Activated naive CD4-positive, alpha-beta T cell treated with anti-CD3 and anti-CD28 coated beads, Interleukin-2, amount 10 ng/mL, durations not matched to agents 7 days and 5 days (primary cell): ENCODE data around the gene RAP1GDS1.
"Not testable (repeated sequence)": the region's sequence is repeated elsewhere in the genome, so short reads cannot be mapped to it uniquely, and the experiment has no call there.

Source experiments
- CTCF ChIA-PET: fragments of 350-600 bp; sonication (Branson Sonifier 250); formaldehyde crosslinking; loops from one replicate; lab custom pipeline; 2021; ENCODE audit warnings: antibody characterized with exemption; lab: Charles Lee
- DNase-seq: peaks from one replicate; pipeline ENCODE4 v3.0.0-alpha.2; 2020
- H3K27ac Mint-ChIP-seq: one replicate; pipeline ENCODE4 v1.8.0; 2021; ENCODE audit warnings: mild to moderate bottlenecking, moderate library complexity, mixed read lengths
- H3K27me3 Mint-ChIP-seq: one replicate; pipeline ENCODE4 v1.8.0; 2021; ENCODE audit warnings: mild to moderate bottlenecking, mixed read lengths
- H3K36me3 Mint-ChIP-seq: one replicate; pipeline ENCODE4 v1.8.0; 2021; ENCODE audit warnings: mixed read lengths
- H3K4me1 Mint-ChIP-seq: one replicate; pipeline ENCODE4 v1.8.0; 2021; ENCODE audit warnings: mixed read lengths
- H3K4me3 Mint-ChIP-seq: one replicate; pipeline ENCODE4 v1.8.0; 2021; ENCODE audit warnings: mild to moderate bottlenecking, moderate library complexity, mixed read lengths
- H3K9me3 Mint-ChIP-seq: one replicate; pipeline ENCODE4 v1.8.0; 2021; ENCODE audit warnings: mixed read lengths

RAP1GDS1 gene

GRCh38 chr4:98262431-98262830, 1.2 kb downstream of the RAP1GDS1 start:
- DNase-seq = no peak
- Mint-ChIP-seq H3K36me3 (peaks cover 12% of the 10 kb centered on the region), H3K4me1 (peaks cover 45% of the 10 kb centered on the region), H3K4me3 (peak overlapping the region; percentile 96), H3K27me3 (no peaks in the 10 kb centered on the region), H3K27ac (peak overlapping the region; percentile 90), H3K9me3 (peaks cover 4% of the 10 kb centered on the region)
- CTCF ChIA-PET = interaction anchor here (1.1 kb wide), 1 partner anchor 200 kb away, joined by 3 read pairs; no protein-coding TSS in a partner anchor

GRCh38 chr4:98267498-98267897, 6.3 kb downstream of the RAP1GDS1 start:
- CTCF ChIA-PET = no interaction called here
- Mint-ChIP-seq H3K27me3 (no peaks in the 10 kb centered on the region), H3K4me1 (peaks cover 21% of the 10 kb centered on the region), H3K9me3 (peaks cover 5% of the 10 kb centered on the region), H3K36me3 (peaks cover 31% of the 10 kb centered on the region), H3K27ac (no peak overlapping the region), H3K4me3 (no peak overlapping the region)
- no peak for DNase-seq

DNA sequence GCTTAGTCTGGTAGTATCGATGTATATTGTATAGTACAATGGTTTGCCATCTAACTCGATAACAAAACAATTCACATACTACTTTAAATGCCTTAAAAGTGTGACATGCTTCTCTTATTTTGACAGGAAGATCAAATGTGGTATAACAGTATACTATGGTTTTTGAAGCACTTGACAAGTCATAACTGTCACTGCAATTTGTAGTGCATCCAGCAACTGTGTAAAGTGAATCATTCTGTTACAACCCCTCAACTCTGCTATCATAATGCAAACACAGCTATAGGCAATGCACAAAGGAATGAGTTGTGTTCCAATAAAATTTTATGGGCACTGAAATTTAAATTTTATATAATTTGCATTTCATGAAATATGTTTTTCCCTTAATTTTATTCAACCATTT, 14.0 kb downstream of the RAP1GDS1 start:
- Mint-ChIP-seq H3K4me3 (no peak overlapping the region), H3K27ac (no peak overlapping the region), H3K36me3 (peaks cover 36% of the 10 kb centered on the region), H3K4me1 (peaks cover 2% of the 10 kb centered on the region), H3K9me3 (peaks cover 10% of the 10 kb centered on the region), H3K27me3 (no peaks in the 10 kb centered on the region)
- no peak for DNase-seq
- CTCF ChIA-PET = no interaction called here

DNA sequence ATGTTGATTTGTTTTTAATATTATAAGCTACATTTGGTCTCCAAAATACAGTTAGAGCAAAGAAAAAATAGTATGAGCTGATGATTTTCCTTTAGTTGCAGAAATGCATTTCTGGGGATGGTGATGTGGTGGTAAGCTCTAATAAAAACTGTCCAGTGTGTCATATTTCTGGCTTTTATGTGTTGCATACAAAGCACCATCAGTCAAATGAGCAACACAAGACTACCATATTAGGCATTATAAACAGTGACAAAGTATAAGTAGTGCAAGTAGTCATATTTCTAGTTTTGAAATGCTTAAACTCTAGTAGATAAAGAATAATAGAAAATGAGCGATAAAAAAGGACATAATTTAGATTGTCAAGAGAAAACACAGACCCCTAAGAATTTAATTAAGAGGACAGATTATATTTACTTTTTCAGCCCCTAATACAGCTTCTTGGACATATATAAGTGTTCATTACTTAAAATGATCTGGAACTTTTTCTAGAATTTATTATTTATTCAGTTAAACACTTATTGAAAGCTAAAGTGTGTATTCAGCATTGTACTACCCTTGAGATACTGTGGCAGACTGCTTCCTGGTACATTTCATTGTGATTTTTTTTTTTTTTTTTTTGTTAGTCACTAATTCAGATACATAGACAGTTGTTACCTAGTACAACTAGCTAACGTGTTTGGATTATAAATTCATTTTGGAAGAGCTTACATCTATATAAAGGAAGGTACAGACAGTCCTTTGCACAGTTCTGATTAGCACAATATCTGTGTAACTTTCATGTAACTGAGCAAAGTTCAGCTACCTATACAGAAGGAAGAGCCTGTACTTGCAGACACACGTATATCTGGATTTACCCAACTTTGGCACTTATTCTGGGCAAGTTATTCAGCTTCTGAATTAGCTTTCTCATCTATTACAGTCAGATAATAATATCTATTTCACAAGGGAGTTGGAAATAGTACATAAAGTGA, 22.3 kb downstream of the RAP1GDS1 start:
- no peaks in the 10 kb centered on the region for H3K27me3 Mint-ChIP-seq
- CTCF ChIA-PET = no interaction called here
- H3K27ac Mint-ChIP-seq = no peak overlapping the region
- peaks cover 24% of the 10 kb centered on the region for H3K4me1 Mint-ChIP-seq
- DNase-seq = no peak
- H3K9me3 Mint-ChIP-seq = peaks cover 13% of the 10 kb centered on the region
- peaks cover 24% of the 10 kb centered on the region for H3K36me3 Mint-ChIP-seq
- no peak overlapping the region for H3K4me3 Mint-ChIP-seq

- Mint-ChIP-seq H3K9me3 (peaks cover 12% of the 10 kb centered on the region), H3K4me3 (no peak overlapping the region), H3K27me3 (no peaks in the 10 kb centered on the region), H3K4me1 (peaks cover 34% of the 10 kb centered on the region), H3K27ac (no peak overlapping the region), H3K36me3 (peaks cover 25% of the 10 kb centered on the region)
- CTCF ChIA-PET = interaction anchor here (0.6 kb wide), 1 partner anchor 41 kb away, joined by 3 read pairs; no protein-coding TSS in a partner anchor
- DNase-seq = no peak
These were observed 23.5 kb downstream of the RAP1GDS1 start for GRCh38 chr4:98284640-98285046.

- Mint-ChIP-seq H3K4me3 (no peak overlapping the region), H3K27me3 (no peaks in the 10 kb centered on the region), H3K27ac (no peak overlapping the region), H3K36me3 (peaks cover 21% of the 10 kb centered on the region), H3K9me3 (peaks cover 6% of the 10 kb centered on the region), H3K4me1 (peaks cover 38% of the 10 kb centered on the region)
- DNase-seq = no peak
- CTCF ChIA-PET = interaction anchor here (0.7 kb wide), 1 partner anchor 74 kb away, joined by 3 read pairs; no protein-coding TSS in a partner anchor
These were observed 24.5 kb downstream of the RAP1GDS1 start for GRCh38 chr4:98285676-98286075.

- Mint-ChIP-seq H3K27me3 (no peaks in the 10 kb centered on the region), H3K27ac (no peak overlapping the region), H3K4me3 (no peak overlapping the region), H3K9me3 (no peaks in the 10 kb centered on the region), H3K4me1 (peaks cover 31% of the 10 kb centered on the region), H3K36me3 (peaks cover 12% of the 10 kb centered on the region)
- DNase-seq = no peak
- CTCF ChIA-PET = no interaction called here
These were observed 26.1 kb downstream of the RAP1GDS1 start for GRCh38 chr4:98287328-98287727.

DNA sequence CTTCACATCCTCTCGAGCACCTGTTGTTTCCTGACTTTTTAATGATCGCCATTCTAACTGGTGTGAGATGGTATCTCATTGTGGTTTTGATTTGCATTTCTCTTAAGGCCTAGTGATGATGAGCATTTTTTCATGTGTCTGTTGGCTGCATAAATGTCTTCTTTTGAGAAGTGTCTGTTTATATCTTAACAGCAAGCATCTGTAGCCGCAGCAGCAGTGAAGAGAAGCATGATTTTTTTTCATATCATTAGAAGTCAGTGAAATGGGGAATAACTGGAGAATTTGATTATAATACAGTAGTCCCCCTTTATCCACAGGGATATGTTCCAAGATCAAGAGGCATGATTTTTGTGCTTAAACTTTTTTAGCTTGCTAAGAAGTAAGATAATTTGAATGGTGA, 27.5 kb downstream of the RAP1GDS1 start:
- peaks cover 15% of the 10 kb centered on the region for H3K36me3 Mint-ChIP-seq
- H3K4me3 Mint-ChIP-seq, DNase-seq, CTCF ChIA-PET, H3K9me3 Mint-ChIP-seq, H3K27me3 Mint-ChIP-seq: not testable (repeated sequence)
- peaks cover 20% of the 10 kb centered on the region for H3K4me1 Mint-ChIP-seq
- peak overlapping the region; percentile 6 for H3K27ac Mint-ChIP-seq

GRCh38 chr4:98289375-98289774, 28.2 kb downstream of the RAP1GDS1 start:
- H3K27me3 Mint-ChIP-seq = no peaks in the 10 kb centered on the region
- peaks cover 18% of the 10 kb centered on the region for H3K36me3 Mint-ChIP-seq
- no peaks in the 10 kb centered on the region for H3K9me3 Mint-ChIP-seq
- H3K4me1 Mint-ChIP-seq = peaks cover 20% of the 10 kb centered on the region
- no peak overlapping the region for H3K4me3 Mint-ChIP-seq
- CTCF ChIA-PET = no interaction called here
- DNase-seq = no peak
- H3K27ac Mint-ChIP-seq = no peak overlapping the region

GRCh38 chr4:98290511-98290910, 29.3 kb downstream of the RAP1GDS1 start:
- no peaks in the 10 kb centered on the region for H3K27me3 Mint-ChIP-seq
- CTCF ChIA-PET = no interaction called here

GRCh38 chr4:98293104-98293887, 32.1 kb downstream of the RAP1GDS1 start:
- peaks cover 23% of the 10 kb centered on the region for H3K4me1 Mint-ChIP-seq
- H3K27ac Mint-ChIP-seq = no peak overlapping the region
- no peak for DNase-seq

More at GRCh38 chr4:98290511-98290910, 29.3 kb downstream of the RAP1GDS1 start:
- DNase-seq = no peak
- Mint-ChIP-seq H3K4me1 (peaks cover 20% of the 10 kb centered on the region), H3K9me3 (no peaks in the 10 kb centered on the region), H3K4me3 (no peak overlapping the region), H3K27ac (no peak overlapping the region), H3K36me3 (peaks cover 21% of the 10 kb centered on the region)

DNA sequence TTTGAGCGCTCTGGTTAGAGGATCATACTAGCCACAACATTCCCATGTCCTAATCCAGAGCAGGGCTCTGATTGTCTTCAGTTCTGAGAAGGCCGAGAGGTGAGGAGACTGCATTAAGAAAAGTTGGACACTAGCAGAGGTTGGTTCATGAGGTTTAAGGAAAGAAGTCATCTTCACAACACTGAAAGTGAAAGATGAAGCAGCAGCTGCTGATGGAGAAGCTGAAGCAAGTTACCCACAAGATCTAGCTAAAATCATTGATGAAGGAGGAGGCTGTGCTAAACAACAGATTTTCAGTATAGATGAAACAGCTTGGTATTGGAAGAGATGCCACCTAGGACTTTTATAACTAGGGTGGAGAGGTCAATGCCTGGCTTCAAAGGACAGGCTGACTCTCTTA, 36.8 kb downstream of the RAP1GDS1 start:
- DNase-seq = no peak
- H3K4me1 Mint-ChIP-seq = peaks cover 7% of the 10 kb centered on the region
- H3K4me3 Mint-ChIP-seq = no peak overlapping the region
- H3K27ac Mint-ChIP-seq = no peak overlapping the region
- peaks cover 40% of the 10 kb centered on the region for H3K36me3 Mint-ChIP-seq
- H3K27me3 Mint-ChIP-seq = no peaks in the 10 kb centered on the region
- peaks cover 6% of the 10 kb centered on the region for H3K9me3 Mint-ChIP-seq
- CTCF ChIA-PET = no interaction called here

More at GRCh38 chr4:98293104-98293887, 32.1 kb downstream of the RAP1GDS1 start:
- CTCF ChIA-PET = interaction anchor here (1.2 kb wide), 1 partner anchor 17 kb away, joined by 4 read pairs; no protein-coding TSS in a partner anchor
- Mint-ChIP-seq H3K36me3 (peaks cover 23% of the 10 kb centered on the region), H3K9me3 (no peaks in the 10 kb centered on the region), H3K4me3 (no peak overlapping the region), H3K27me3 (no peaks in the 10 kb centered on the region)

DNA sequence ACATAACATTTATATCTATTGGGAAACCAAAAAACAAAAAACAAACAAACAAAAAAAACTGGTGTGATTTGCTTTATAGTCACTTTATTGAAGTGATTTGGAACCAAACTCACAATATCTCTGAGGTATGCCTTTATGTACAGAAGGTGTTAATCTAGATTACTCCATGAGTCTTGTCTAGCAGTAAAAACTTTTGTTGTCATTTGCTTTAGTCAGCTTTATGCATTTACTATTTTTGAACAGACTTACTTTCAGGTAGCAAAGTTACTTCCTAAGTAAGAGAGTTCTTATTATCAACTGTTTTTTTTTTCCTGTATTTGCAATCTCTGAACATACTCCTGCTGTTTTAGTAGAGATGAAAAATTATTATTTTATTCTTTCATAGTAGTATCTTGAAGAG, 39.5 kb downstream of the RAP1GDS1 start:
- Mint-ChIP-seq H3K9me3 (peaks cover 18% of the 10 kb centered on the region), H3K36me3 (peaks cover 29% of the 10 kb centered on the region), H3K27me3 (no peaks in the 10 kb centered on the region), H3K27ac (no peak overlapping the region), H3K4me1 (peaks cover 7% of the 10 kb centered on the region), H3K4me3 (no peak overlapping the region)
- CTCF ChIA-PET = no interaction called here
- no peak for DNase-seq

GRCh38 chr4:98305576-98305975, 44.4 kb downstream of the RAP1GDS1 start:
- no peaks in the 10 kb centered on the region for H3K4me1 Mint-ChIP-seq

More at GRCh38 chr4:98305576-98305975, 44.4 kb downstream of the RAP1GDS1 start:
- no peak overlapping the region for H3K27ac Mint-ChIP-seq
- H3K36me3 Mint-ChIP-seq = peaks cover 11% of the 10 kb centered on the region
- DNase-seq = no peak
- CTCF ChIA-PET = no interaction called here
- H3K9me3 Mint-ChIP-seq = peaks cover 18% of the 10 kb centered on the region
- no peak overlapping the region for H3K4me3 Mint-ChIP-seq
- no peaks in the 10 kb centered on the region for H3K27me3 Mint-ChIP-seq
